ENCODE results near the gene ZFP37.
"Not testable (repeated sequence)": the region's sequence is repeated elsewhere in the genome, so short reads cannot be mapped to it uniquely, and the experiment has no call there.

ZFP37 gene

GRCh38 chr9:113056191-113057106 is at the start of gene ZFP37:
TSS of gene ZFP37 (minus strand) at chr9:113056724. CDS start at chr9:113056688, 36 bp downstream.
- peak within 1 kb of the TSS; percentile 65 for H3K4me3 ChIP-seq (ENCODE audit: low read depth, low read length)
- no peak for TF ChIP-seq CTCF (IDR thresholded peaks at IDR 0.05; ENCODE audit: low read depth, low read length, missing control alignments)
- DNase-seq (ENCODE audit: low read depth): peak; percentile 74

- DNase-seq (ENCODE audit: low read depth); H3K4me3 ChIP-seq (ENCODE audit: low read depth, low read length): not testable (repeated sequence)
Measured at GRCh38 chr9:113105345-113105744, 48.8 kb upstream of the ZFP37 start.

- DNase-seq (ENCODE audit: low read depth): no peak
- no peak overlapping the region for H3K4me3 ChIP-seq (ENCODE audit: low read depth, low read length)
- no peak for TF ChIP-seq CTCF (IDR thresholded peaks at IDR 0.05; ENCODE audit: low read depth, low read length, missing control alignments)
Measured at GRCh38 chr9:113095561-113095960, 39.0 kb upstream of the ZFP37 start.

- not testable (repeated sequence) for DNase-seq (ENCODE audit: low read depth); H3K4me3 ChIP-seq (ENCODE audit: low read depth, low read length)
Measured at GRCh38 chr9:113089924-113090323, 33.4 kb upstream of the ZFP37 start.

GRCh38 chr9:113089143-113089505 is 32.6 kb upstream of the ZFP37 start:
- not testable (repeated sequence) for DNase-seq (ENCODE audit: low read depth); H3K4me3 ChIP-seq (ENCODE audit: low read depth, low read length)

GRCh38 chr9:113088456-113089142 is 32.1 kb upstream of the ZFP37 start:
- DNase-seq (ENCODE audit: low read depth); H3K4me3 ChIP-seq (ENCODE audit: low read depth, low read length): not testable (repeated sequence)

GRCh38 chr9:113062932-113063310 is 6.4 kb upstream of the ZFP37 start:
- not testable (repeated sequence) for DNase-seq (ENCODE audit: low read depth); H3K4me3 ChIP-seq (ENCODE audit: low read depth, low read length)

GRCh38 chr9:113062256-113062931 is 5.9 kb upstream of the ZFP37 start:
- not testable (repeated sequence) for H3K4me3 ChIP-seq (ENCODE audit: low read depth, low read length); DNase-seq (ENCODE audit: low read depth)

- not testable (repeated sequence) for DNase-seq (ENCODE audit: low read depth)
Measured at GRCh38 chr9:113061072-113061850, 4.7 kb upstream of the ZFP37 start.

GRCh38 chr9:113059581-113060284 is 3.2 kb upstream of the ZFP37 start:
- H3K4me3 ChIP-seq (ENCODE audit: low read depth, low read length); DNase-seq (ENCODE audit: low read depth): not testable (repeated sequence)

More at GRCh38 chr9:113061072-113061850, 4.7 kb upstream of the ZFP37 start:
- H3K4me3 ChIP-seq (ENCODE audit: low read depth, low read length): not testable (repeated sequence)

All from GM12864 (cell line).